HG03575 (cell line): ENCODE data around the gene CD22.

Experiments used
- ATAC-seq: cut with Tn5 transposase; IDR thresholded peaks from one replicate; pipeline ENCODE4 v1.9.1; 2021; ENCODE audit not compliant: unreplicated experiment, insufficient number of reproducible peaks, low FRiP score; ENCODE audit errors: extremely low read depth

The CD22 gene

DNA sequence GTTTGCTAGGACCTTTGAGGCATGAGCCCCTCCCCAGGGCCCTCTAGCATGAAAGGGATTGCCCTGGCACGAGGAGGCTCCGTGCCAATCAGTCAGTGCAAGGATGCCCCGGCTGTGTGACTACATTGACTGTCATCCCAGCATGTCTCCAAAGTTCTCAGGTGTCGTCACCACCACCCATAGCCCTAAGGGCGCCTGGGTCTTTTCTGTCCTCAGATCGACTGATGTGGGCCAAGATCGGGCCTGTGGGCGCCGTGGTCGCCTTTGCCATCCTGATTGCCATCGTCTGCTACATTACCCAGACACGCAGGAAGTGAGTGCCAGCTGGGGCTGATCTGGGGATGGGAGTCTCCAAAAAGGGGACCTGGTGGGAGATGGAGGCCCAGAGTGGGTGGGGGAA is 18.7 kb upstream of the CD22 start:
- no peak for ATAC-seq

GRCh38 chr19:35310811-35311465 is 18.0 kb upstream of the CD22 start:
- no peak for ATAC-seq

GRCh38 chr19:35311901-35312665 is 16.9 kb upstream of the CD22 start:
- ATAC-seq: no peak

GRCh38 chr19:35313587-35313986 is 15.4 kb upstream of the CD22 start:
- ATAC-seq: no peak

DNA sequence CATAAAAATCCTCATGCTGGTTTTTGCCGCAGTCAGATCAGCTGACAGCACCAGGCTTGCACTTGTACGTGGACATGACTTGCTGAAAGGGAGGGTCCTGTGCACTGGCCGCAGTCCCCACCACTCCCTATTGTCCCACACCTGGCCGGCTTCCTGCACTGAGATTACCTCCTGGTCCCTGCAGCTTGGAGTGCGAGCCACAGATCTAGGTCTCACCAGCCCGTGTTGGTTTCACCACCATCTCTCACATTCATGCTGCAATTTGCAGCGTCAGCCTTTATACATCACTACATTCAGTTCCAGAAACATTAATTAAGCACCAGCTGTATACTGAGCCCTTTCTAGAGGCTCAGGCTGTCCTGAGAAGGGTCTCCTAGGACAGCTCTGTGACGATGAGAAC is 15.0 kb upstream of the CD22 start:
- no peak for ATAC-seq

DNA sequence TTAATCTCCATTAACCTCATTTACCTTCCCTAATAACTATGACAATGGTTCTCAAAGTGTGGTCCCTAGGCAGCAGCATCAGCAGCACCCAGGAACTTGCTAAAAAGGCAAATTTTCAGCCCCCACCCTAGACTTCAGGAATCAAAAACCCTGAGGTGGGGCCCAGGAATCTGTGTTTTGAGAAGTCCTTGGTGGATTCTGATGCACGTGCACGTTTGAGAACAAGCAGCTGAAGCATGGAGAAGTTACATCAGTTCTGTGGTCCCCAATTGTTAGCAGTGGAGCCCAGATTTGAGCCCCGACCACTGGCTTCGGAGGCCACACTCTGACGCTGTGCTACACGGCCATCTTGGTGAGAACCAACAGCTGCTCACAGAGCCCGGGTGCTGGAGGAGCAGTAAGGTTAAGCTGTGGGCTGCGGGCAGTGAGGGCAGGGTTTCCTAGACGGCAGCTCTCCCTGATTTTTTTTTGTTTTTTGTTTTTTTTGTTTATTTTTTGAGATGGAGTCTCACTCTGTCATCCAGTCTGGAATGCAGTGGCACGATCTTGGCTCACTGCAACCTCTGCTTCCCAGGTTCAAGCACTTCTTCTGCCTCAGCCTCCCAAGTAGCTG is 14.0 kb upstream of the CD22 start:
- no peak for ATAC-seq

GRCh38 chr19:35315883-35316282 is 13.1 kb upstream of the CD22 start:
- no peak for ATAC-seq

DNA sequence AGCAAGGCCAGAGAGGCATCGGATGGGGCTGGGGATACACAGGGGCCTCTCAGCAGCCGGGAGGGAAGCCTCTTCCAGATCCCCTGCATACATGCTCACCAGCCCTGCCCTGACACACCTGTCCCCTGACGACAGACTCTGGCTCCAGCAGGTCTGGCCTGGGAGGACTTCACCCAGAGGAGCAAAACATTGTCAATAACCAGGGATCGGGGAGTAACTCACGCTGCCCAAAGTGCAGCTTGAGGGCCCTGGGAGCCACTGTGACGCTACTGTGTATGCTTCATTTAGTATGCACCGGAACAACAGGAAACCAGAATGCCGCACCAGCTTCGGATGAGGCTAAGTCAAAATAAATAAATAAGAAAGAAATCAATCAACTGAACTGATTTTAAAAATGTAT is 12.4 kb upstream of the CD22 start:
- ATAC-seq: no peak

- ATAC-seq: no peak
Observed at GRCh38 chr19:35317464-35318043, 11.4 kb upstream of the CD22 start.

- ATAC-seq: no peak
Observed at GRCh38 chr19:35318679-35319448, 10.1 kb upstream of the CD22 start.

- ATAC-seq: no peak
Observed at GRCh38 chr19:35320065-35320713, 8.8 kb upstream of the CD22 start.

- ATAC-seq: no peak
Observed at GRCh38 chr19:35321291-35321690, 7.7 kb upstream of the CD22 start.

DNA sequence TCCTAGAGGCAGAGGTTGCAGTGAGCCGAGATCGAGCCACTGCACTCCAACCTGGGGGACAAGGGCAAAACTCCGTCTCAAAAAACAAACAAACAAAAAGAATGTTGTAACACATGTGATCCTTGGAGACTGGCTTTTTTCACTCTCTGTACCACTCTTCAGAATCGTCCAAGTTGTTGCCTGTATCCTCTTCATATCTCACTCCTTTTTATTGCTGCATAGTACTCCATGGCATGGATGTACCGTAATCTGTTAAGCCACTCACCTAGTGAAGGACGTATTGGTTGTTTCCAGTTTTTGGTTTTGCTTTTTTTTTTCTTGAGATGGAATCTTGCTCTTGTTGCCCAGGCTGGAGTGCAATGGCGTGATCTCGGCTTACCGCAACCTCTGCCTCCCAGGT is 7.0 kb upstream of the CD22 start:
- ATAC-seq: no peak

- ATAC-seq: no peak
Observed at GRCh38 chr19:35327642-35328041, 1.3 kb upstream of the CD22 start.

DNA sequence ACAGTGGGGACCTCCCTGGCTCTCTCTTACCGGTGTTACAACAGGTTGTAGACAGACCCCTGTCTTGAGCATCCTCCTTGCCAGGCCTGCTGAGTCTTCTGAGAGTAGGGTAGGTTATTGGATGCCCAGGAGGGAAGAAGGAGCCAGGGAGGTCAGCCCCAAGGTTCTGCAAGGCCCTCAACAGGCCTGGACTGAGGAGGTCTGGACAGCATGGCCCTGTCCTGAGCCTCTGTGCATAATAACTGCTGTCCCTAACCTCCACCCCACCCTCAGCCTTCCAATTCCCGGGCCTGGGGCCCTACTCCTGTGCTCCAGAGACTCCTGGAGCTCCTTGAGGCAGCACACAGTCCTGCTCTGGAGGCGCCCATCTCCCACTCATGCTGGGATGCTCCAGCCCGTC is 336 bp downstream of the CD22 start:
- no peak for ATAC-seq

- ATAC-seq: no peak
Observed at GRCh38 chr19:35330475-35330874, 1.5 kb downstream of the CD22 start.

GRCh38 chr19:35331551-35332214 is 2.7 kb downstream of the CD22 start:
- no peak for ATAC-seq

- ATAC-seq: no peak
Observed at GRCh38 chr19:35332817-35333216, 3.8 kb downstream of the CD22 start.
